K562 (cell line): ENCODE measurements around the gene B3GLCT. TPM values are rescaled to one million over a fixed set of nuclear protein-coding genes. Genes with fewer than 3 reads are reported as not detected.

Experiments used
- ATAC-seq: fragments of 200-7000 bp; cut with Tn5 transposase; 3 replicates; pipeline ENCODE4 v1.9.1; 2020; ENCODE audit warnings: moderate library complexity
- BruUV-seq: library from RNA; stranded (reverse); fragments of 400-500 nt; replicated peaks from 2 replicates; lab custom pipeline; 2021; lab: Mats Ljungman, UMichigan
- CTCF ChIA-PET: fragments of 300-600 bp; formaldehyde crosslinking; extraction: SDS; loops from one replicate; lab custom pipeline; 2021; ENCODE audit warnings: low intra/inter-chr PET ratio; lab: Yijun Ruan, JAX
- POLR2A ChIA-PET: fragments of 300-600, 350-650 bp; sonication (Branson Sonifier 250); formaldehyde crosslinking; extraction: SDS; loops from one replicate; lab custom pipeline; 2021; ENCODE audit warnings: antibody characterized with exemption, inconsistent platforms; lab: Yijun Ruan, JAX
- DNase-seq, 4 experiments: peaks; one replicate each; pipeline versions ENCODE4 v3.0.0 to v3.0.0-alpha.2; 2011 to 2018; ENCODE audit warnings: low spot score in 3 of 4, mixed read lengths in 3 of 4; ENCODE audit errors: extremely low read depth in 1 of 4
- FAIRE-seq: peaks from 2 replicates; lab custom pipeline; 2011; peaks lifted over from hg19 to GRCh38; lab: Jason Lieb, UNC
- H2AFZ ChIP-seq: 2 replicates; pipeline ENCODE4 v1.6.0; 2011; ENCODE audit warnings: low read depth, low read length, control low read depth, inconsistent platforms
- H3K27ac ChIP-seq: fragments of 200-600 bp; 3 replicates; pipeline ENCODE4 v1.8.0; 2011; ENCODE audit warnings: low read depth, mild to moderate bottlenecking, control low read depth, inconsistent platforms, low read length, moderate library complexity, mixed read lengths; ENCODE audit errors: extremely low read depth
- H3K27me3 ChIP-seq, 2 experiments: fragments of 300-600 bp in 1 of 2; 2 replicates in 1 of 2; 3 replicates in 1 of 2; pipeline versions ENCODE4 v1.6.0 to v1.8.0; 2011; ENCODE audit warnings: inconsistent platforms in 2 of 2, low read length in 2 of 2, mild to moderate bottlenecking in 1 of 2, mixed read lengths in 1 of 2, moderate library complexity in 1 of 2; ENCODE audit not compliant: control insufficient read depth in 2 of 2, insufficient read depth in 2 of 2
- H3K36me3 ChIP-seq: fragments of 300-600 bp; 3 replicates; pipeline ENCODE4 v1.8.0; 2011; ENCODE audit warnings: mild to moderate bottlenecking, low read length, inconsistent platforms; ENCODE audit not compliant: control insufficient read depth, insufficient read depth
- H3K4me1 ChIP-seq, 2 experiments: fragments of 200-600 bp in 1 of 2; replicated peaks in 1 of 2; 2 replicates in 1 of 2; 3 replicates in 1 of 2; pipeline versions ENCODE4 v1.5.1 to v1.8.0; 2011; ENCODE audit warnings: inconsistent platforms in 2 of 2, low read length in 2 of 2, mild to moderate bottlenecking in 1 of 2, mixed read lengths in 1 of 2, moderate library complexity in 1 of 2; ENCODE audit not compliant: control insufficient read depth in 2 of 2, insufficient read depth in 2 of 2
- H3K4me2 ChIP-seq: 2 replicates; pipeline ENCODE4 v1.6.1; 2011; ENCODE audit warnings: low read length, control low read depth, inconsistent platforms, mixed read lengths; ENCODE audit not compliant: insufficient read depth
- H3K4me3 ChIP-seq: fragments of 200-600 bp; sonication (generic), shearing (Covaris generic); 2 replicates; pipeline ENCODE4 v1.5.1; 2016; ENCODE audit warnings: control low read depth, inconsistent platforms
- H3K79me2 ChIP-seq: fragments of 200-600 bp; 3 replicates; pipeline ENCODE4 v1.8.0; 2011; ENCODE audit warnings: low read length, inconsistent platforms; ENCODE audit not compliant: control insufficient read depth, insufficient read depth
- H3K9ac ChIP-seq, 2 experiments: 2 replicates each; pipeline versions ENCODE4 v1.6.0 to v1.6.1; 2011; ENCODE audit warnings: low read depth in 2 of 2, low read length in 2 of 2, control low read depth in 1 of 2, inconsistent platforms in 1 of 2, mild to moderate bottlenecking in 1 of 2, mixed read lengths in 1 of 2; ENCODE audit not compliant: insufficient read depth in 1 of 2
- H3K9me1 ChIP-seq: one replicate; pipeline ENCODE4 v1.6.0; 2011; ENCODE audit warnings: inconsistent platforms, mild to moderate bottlenecking, low read length, moderate library complexity; ENCODE audit not compliant: control insufficient read depth, insufficient read depth
- H3K9me3 ChIP-seq: replicated peaks from 2 replicates; pipeline ENCODE4 v1.5.1; 2011; ENCODE audit warnings: low read depth, low read length, inconsistent platforms; ENCODE audit not compliant: control insufficient read depth, insufficient read depth
- H4K20me1 ChIP-seq: replicated peaks from 2 replicates; pipeline ENCODE4 v1.6.1; 2011; ENCODE audit warnings: low read length, inconsistent platforms, mixed read lengths; ENCODE audit not compliant: control insufficient read depth, insufficient read depth
- CBX5 ChIP-seq: IDR thresholded peaks from 2 replicates; pipeline ENCODE4 v1.6.1; 2014; ENCODE audit warnings: low read depth, borderline replicate concordance
- HNRNPUL1 ChIP-seq: fragments of 200-400 bp; formaldehyde crosslinking; IDR thresholded peaks from 2 replicates; pipeline ENCODE4 v1.6.1; 2017; ENCODE audit warnings: low read length
- KHSRP ChIP-seq: fragments of 450-650 bp; IDR thresholded peaks from 2 replicates; pipeline ENCODE4 v1.6.1; 2017
- MECOM ChIP-seq: fragments of 250-450 bp; sonication (Bioruptor Pico); IDR thresholded peaks from 2 replicates; pipeline ENCODE4 v1.8.0; 2022; ENCODE audit warnings: inconsistent platforms
- TRIM28 ChIP-seq: fragments of 450-650 bp; IDR thresholded peaks from 2 replicates; pipeline ENCODE4 v1.6.1; 2017
- ZBTB8A ChIP-seq: fragments of 450-650 bp; IDR thresholded peaks from 2 replicates; pipeline ENCODE4 v1.6.1; 2018; ENCODE audit warnings: mild to moderate bottlenecking, moderate library complexity; ENCODE audit not compliant: partially characterized antibody
- ZNF561 ChIP-seq: fragments of 450-650 bp; formaldehyde crosslinking; conservative IDR thresholded peaks from 2 replicates; pipeline ENCODE4 v1.4.0; 2020; ENCODE audit warnings: mild to moderate bottlenecking, moderate library complexity
- WGBS: fragments of 100-300 bp; shearing (Covaris generic); methylation state at CpG from one replicate; pipeline ENCODE4 v1.1.6; 2016; ENCODE audit warnings: low coverage, mixed read lengths; ENCODE audit not compliant: insufficient coverage; ENCODE audit errors: missing lambda C conversion rate; 5-methylcytosine and 5-hydroxymethylcytosine counted together
- in situ Hi-C: fragments of 300-500 bp; cut with MboI; formaldehyde crosslinking; loops from 4 replicates; pipeline ENCODE4 v1.15.0; 2018; ENCODE audit warnings: inconsistent platforms, mixed read lengths
- intact Hi-C: fragments of 100-400 bp; cut with micrococcal nuclease; formaldehyde crosslinking; loops from 2 replicates; pipeline ENCODE4 v1.14.2; 2022
- polyA plus RNA-seq, 8 experiments: library from polyadenylated mRNA; depleted of rRNA in 4 of 8; stranded (reverse) in 5 of 8; unstranded in 3 of 8; fragments of >200 nt; fragmentation: Nextera tagmentation in 2 of 8; fragmentation: Illumina TruSeq in 1 of 8; extraction: Ambion mirVana in 2 of 8; extraction: Trizol in 1 of 8; gene quantifications; 2 replicates each; pipeline versions ENCODE4 v1.2.1 to v1.2.3, GENCODE V29; 2011 to 2014; ENCODE audit warnings: inconsistent platforms in 1 of 8, missing spikeins in 1 of 8
- total RNA-seq, 7 experiments: library from RNA; depleted of rRNA in 6 of 7; stranded (reverse); fragments of >200 nt in 6 of 7; fragmentation: Illumina TruSeq in 2 of 7; extraction: Trizol in 2 of 7; gene quantifications; 2 replicates each; pipeline versions ENCODE4 v1.2.1 to v1.2.3, GENCODE V29; 2011 to 2021; ENCODE audit warnings: low replicate concordance in 1 of 7
- TF ChIP-seq, protein P1 (sequence below): sonication (generic); formaldehyde crosslinking; IDR thresholded peaks from 2 replicates; pipeline ENCODE4 v1.8.0; 2022; ENCODE audit warnings: mild to moderate bottlenecking, missing genetic modification reagents
- TF ChIP-seq, protein P2 (sequence below): fragments of 200-800 bp; sonication (Bioruptor generic); IDR thresholded peaks from 2 replicates; pipeline ENCODE4 v1.6.1; 2017; ENCODE audit warnings: missing genetic modification characterization, missing compliant biosample characterization
- TF ChIP-seq, protein P3 (sequence below), 3 experiments: fragments of 200-800 bp in 1 of 3; sonication (Bioruptor generic) in 1 of 3; sonication (generic) in 1 of 3; formaldehyde crosslinking in 1 of 3; IDR thresholded peaks; 2 replicates each; pipeline versions ENCODE4 v1.6.1 to v1.8.0; 2016 to 2022; ENCODE audit warnings: mild to moderate bottlenecking in 2 of 3, missing compliant biosample characterization in 2 of 3, missing genetic modification characterization in 2 of 3, missing genetic modification reagents in 1 of 3

The B3GLCT gene
- total and polyA plus RNA-seq, 9 of the 15 experiments (the other 6 are each of a cell fraction or from before 2014, with no cell fraction given), result 1.1 to 5.1 (median 2.9) TPM

DNA sequence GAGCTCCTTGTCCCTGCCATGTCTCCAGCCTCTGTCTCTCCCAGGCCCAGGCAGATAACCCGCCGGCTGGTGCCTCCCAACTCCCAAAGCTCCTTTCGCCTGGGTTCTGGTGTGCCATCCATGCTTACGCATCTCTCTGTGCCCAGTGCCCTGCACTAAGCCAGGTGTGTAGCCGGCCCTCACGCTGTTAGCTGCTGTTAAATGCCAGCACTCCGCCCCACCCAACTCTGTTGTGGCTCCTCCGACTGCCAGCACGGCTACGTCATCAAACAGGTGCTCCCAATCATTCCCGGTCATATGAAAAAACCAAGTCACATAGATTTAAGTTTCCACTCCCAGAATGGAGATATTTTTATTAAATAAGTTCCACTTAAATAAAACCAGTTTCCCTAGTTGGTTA lies 31.0 kb upstream of the B3GLCT start:
- H3K9ac ChIP-seq, result no peak overlapping the region
- no peaks in the 10 kb centered on the region for H3K27me3 ChIP-seq
- no peak overlapping the region for H3K4me2 ChIP-seq
- FAIRE-seq, result no peak
- H2AFZ ChIP-seq, result no peak overlapping the region
- H3K4me3 ChIP-seq, result no peak overlapping the region
- in situ Hi-C loops, result no loop called here
- no peak for ATAC-seq
- H3K27ac ChIP-seq, result no peak overlapping the region
- no peaks in the 10 kb centered on the region for H3K9me1 ChIP-seq
- no peaks in the 10 kb centered on the region for H4K20me1 ChIP-seq
- DNase-seq, result no peak
- intact Hi-C loops, result no loop called here
- ChIA-PET POLR2A (no interaction called here), CTCF (no interaction called here)
- no peaks in the 10 kb centered on the region for H3K9me3 ChIP-seq
- H3K79me2 ChIP-seq, result no peaks in the 10 kb centered on the region
- no TSS peak for BruUV-seq
- H3K4me1 ChIP-seq, result no peaks in the 10 kb centered on the region
- 56% methylated on average over 10 of the region's 11 CpGs for WGBS
- no peaks in the 10 kb centered on the region for H3K36me3 ChIP-seq
- no peak for TF ChIP-seq HNRNPUL1
- no peak for TF ChIP-seq ZBTB8A
- no peak for TF ChIP-seq CBX5
- no peak for TF ChIP-seq ZNF561 (CRISPR knock-in tag)
- no peak for TF ChIP-seq MECOM (CRISPR knock-in tag)
- TF ChIP-seq KHSRP, result no peak
- TF ChIP-seq, protein P1, sequence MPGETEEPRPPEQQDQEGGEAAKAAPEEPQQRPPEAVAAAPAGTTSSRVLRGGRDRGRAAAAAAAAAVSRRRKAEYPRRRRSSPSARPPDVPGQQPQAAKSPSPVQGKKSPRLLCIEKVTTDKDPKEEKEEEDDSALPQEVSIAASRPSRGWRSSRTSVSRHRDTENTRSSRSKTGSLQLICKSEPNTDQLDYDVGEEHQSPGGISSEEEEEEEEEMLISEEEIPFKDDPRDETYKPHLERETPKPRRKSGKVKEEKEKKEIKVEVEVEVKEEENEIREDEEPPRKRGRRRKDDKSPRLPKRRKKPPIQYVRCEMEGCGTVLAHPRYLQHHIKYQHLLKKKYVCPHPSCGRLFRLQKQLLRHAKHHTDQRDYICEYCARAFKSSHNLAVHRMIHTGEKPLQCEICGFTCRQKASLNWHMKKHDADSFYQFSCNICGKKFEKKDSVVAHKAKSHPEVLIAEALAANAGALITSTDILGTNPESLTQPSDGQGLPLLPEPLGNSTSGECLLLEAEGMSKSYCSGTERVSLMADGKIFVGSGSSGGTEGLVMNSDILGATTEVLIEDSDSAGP (CRISPR knock-in tag), result no peak
- TF ChIP-seq, protein P2, sequence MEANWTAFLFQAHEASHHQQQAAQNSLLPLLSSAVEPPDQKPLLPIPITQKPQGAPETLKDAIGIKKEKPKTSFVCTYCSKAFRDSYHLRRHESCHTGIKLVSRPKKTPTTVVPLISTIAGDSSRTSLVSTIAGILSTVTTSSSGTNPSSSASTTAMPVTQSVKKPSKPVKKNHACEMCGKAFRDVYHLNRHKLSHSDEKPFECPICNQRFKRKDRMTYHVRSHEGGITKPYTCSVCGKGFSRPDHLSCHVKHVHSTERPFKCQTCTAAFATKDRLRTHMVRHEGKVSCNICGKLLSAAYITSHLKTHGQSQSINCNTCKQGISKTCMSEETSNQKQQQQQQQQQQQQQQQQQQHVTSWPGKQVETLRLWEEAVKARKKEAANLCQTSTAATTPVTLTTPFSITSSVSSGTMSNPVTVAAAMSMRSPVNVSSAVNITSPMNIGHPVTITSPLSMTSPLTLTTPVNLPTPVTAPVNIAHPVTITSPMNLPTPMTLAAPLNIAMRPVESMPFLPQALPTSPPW, result no peak
- TF ChIP-seq TRIM28, result no peak
- TF ChIP-seq, protein P3, sequence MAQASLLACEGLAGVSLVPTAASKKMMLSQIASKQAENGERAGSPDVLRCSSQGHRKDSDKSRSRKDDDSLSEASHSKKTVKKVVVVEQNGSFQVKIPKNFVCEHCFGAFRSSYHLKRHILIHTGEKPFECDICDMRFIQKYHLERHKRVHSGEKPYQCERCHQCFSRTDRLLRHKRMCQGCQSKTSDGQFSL (CRISPR knock-in tag; IDR thresholded peaks at IDR 0.05), result no peak
- TF ChIP-seq, protein P3 (tag; IDR thresholded peaks at IDR 0.05), result no peak
